GM21423 (cell line): ENCODE data around the gene NPNT.

ENCODE experiments used
- ATAC-seq: cut with Tn5 transposase; IDR thresholded peaks from one replicate; pipeline ENCODE4 v1.9.1; 2021; ENCODE audit warnings: mild to moderate bottlenecking, moderate library complexity; ENCODE audit not compliant: unreplicated experiment

NPNT gene

GRCh38 chr4:105969575-105969974, 74.3 kb downstream of the NPNT start:
- no peak for ATAC-seq

GRCh38 chr4:105970371-105970770, 75.1 kb downstream of the NPNT start:
- no peak for ATAC-seq

GRCh38 chr4:105971036-105971435, 75.8 kb downstream of the NPNT start:
- no peak for ATAC-seq

- ATAC-seq = no peak
Measured at GRCh38 chr4:105972946-105973621, 77.8 kb downstream of the NPNT start.

- no peak for ATAC-seq
Measured at GRCh38 chr4:105976915-105977314, 81.6 kb downstream of the NPNT start.

GRCh38 chr4:105978684-105979296, 83.5 kb downstream of the NPNT start:
- ATAC-seq = no peak

- no peak for ATAC-seq
Measured at GRCh38 chr4:105979506-105979905, 84.2 kb downstream of the NPNT start.

GRCh38 chr4:105988671-105989070, 93.4 kb downstream of the NPNT start:
- ATAC-seq = no peak

- no peak for ATAC-seq
Measured at GRCh38 chr4:105989485-105990242, 94.4 kb downstream of the NPNT start.

- ATAC-seq = no peak
Measured at GRCh38 chr4:105990933-105991332, 95.7 kb downstream of the NPNT start.

- ATAC-seq = no peak
Measured at GRCh38 chr4:105991726-105992125, 96.5 kb downstream of the NPNT start.

- ATAC-seq = no peak
Measured at GRCh38 chr4:105992641-105993305, 97.5 kb downstream of the NPNT start.

GRCh38 chr4:105994061-105994460, 98.8 kb downstream of the NPNT start:
- ATAC-seq = no peak

GRCh38 chr4:105994841-105995501, 99.7 kb downstream of the NPNT start:
- ATAC-seq = no peak

GRCh38 chr4:105996845-105997244, 101.6 kb downstream of the NPNT start:
- ATAC-seq = no peak

- ATAC-seq = no peak
Measured at GRCh38 chr4:105998171-105999063, 103.1 kb downstream of the NPNT start.

GRCh38 chr4:106002994-106003393, 107.7 kb downstream of the NPNT start:
- ATAC-seq = no peak

- no peak for ATAC-seq
Measured at GRCh38 chr4:106010761-106011160, 115.5 kb downstream of the NPNT start.

- no peak for ATAC-seq
Measured at GRCh38 chr4:106011387-106011786, 116.1 kb downstream of the NPNT start.

- no peak for ATAC-seq
Measured at GRCh38 chr4:106017975-106018374, 122.7 kb downstream of the NPNT start.
